Measurements from ENCODE around the gene PYDC2. TPM values are rescaled to one million over a fixed set of nuclear protein-coding genes. Genes with fewer than 3 reads are reported as not detected.

The PYDC2 gene
- total and polyA plus RNA-seq, 10 of the 15 experiments (the other 5 are each of a cell fraction or from before 2014, with no cell fraction given) = not detected

- no peak overlapping the region for H2AFZ ChIP-seq (ENCODE audit: control insufficient read depth, low read depth, low read length)
- 2% methylated on average over 2 of the region's 2 CpGs for WGBS (ENCODE audit: insufficient coverage, insufficient replicate concordance, low lambda C conversion rate, missing lambda C conversion rate)
- RAD21 ChIA-PET (ENCODE audit: unreplicated experiment) = interaction anchor here (1.0 to 1.4 kb wide), 6 partner anchors 32 to 1030 kb away, joined by 3 to 4 read pairs (median 3); no protein-coding TSS in a partner anchor
- H3K27ac ChIP-seq (ENCODE audit: control insufficient read depth, insufficient read depth) = no peak overlapping the region
- H3K4me2 ChIP-seq (ENCODE audit: control insufficient read depth, insufficient read depth) = no peak overlapping the region
- no peaks in the 10 kb centered on the region for H4K20me1 ChIP-seq (ENCODE audit: control insufficient read depth, insufficient read depth)
- no peak overlapping the region for H3K4me3 ChIP-seq
- no peak overlapping the region for H3K9ac ChIP-seq (ENCODE audit: control insufficient read depth, insufficient read depth, low read length)
- CTCF ChIA-PET = interaction anchor here (0.6 to 1.4 kb wide), 12 partner anchors 10 to 1030 kb away, joined by 3 read pairs; no protein-coding TSS in a partner anchor
- no peak for ATAC-seq
- H3K9me3 ChIP-seq (replicated peaks; ENCODE audit: control insufficient read depth, insufficient read depth, low read length) = peaks cover 2% of the 10 kb centered on the region; the same call in 1 of the 3 replicates
- in situ Hi-C loops (cut with MboI) = no loop called here
- BruUV-seq (replicated peaks) = no TSS peak
- H3K27me3 ChIP-seq (replicated peaks in 1 of 2; ENCODE audit: control insufficient read depth in 2 of 2, insufficient read depth in 2 of 2, low read length in 1 of 2) = no peaks in the 10 kb centered on the region; a peak in 1 of 4 replicates
- SMC1A ChIA-PET (ENCODE audit: uncharacterized antibody, unreplicated experiment) = interaction anchor here (1.1 to 2.7 kb wide), 3 partner anchors 166 to 1009 kb away, joined by 4 to 8 read pairs (median 5); no protein-coding TSS in a partner anchor
- no peaks in the 10 kb centered on the region for H3K79me2 ChIP-seq (ENCODE audit: control insufficient read depth, insufficient read depth, low read length)
- TF ChIP-seq MTA3 (IDR thresholded peaks at IDR 0.05; ENCODE audit: borderline replicate concordance, low read length) (no peak), RBBP5 (conservative IDR thresholded peaks at IDR 0.05) (no peak), KLF5 (IDR thresholded peaks at IDR 0.05; ENCODE audit: partially characterized antibody) (no peak), RFX5 (IDR thresholded peaks at IDR 0.05; ENCODE audit: low read depth, low read length) (no peak), SREBF2 (IDR thresholded peaks at IDR 0.05; ENCODE audit: low read length) (no peak)
- no peak for FAIRE-seq
- H3K36me3 ChIP-seq (ENCODE audit: control insufficient read depth in 2 of 2, insufficient read depth in 2 of 2, low read length in 1 of 2) = no peaks in the 10 kb centered on the region
- intact Hi-C loops (cut with micrococcal nuclease; ENCODE audit: unreplicated experiment) = loop anchor here (10.0 kb wide), 1 partner anchor 711 kb away; no protein-coding TSS in a partner anchor
- POLR2A ChIA-PET = no interaction called here
- no peak for DNase-seq (ENCODE audit: low read depth, low spot score)
- no peaks in the 10 kb centered on the region for H3K4me1 ChIP-seq (ENCODE audit: control insufficient read depth, insufficient read depth, low read length)
Measured at GRCh38 chr3:191414286-191414685, 46.7 kb upstream of the PYDC2 start.

- BruUV-seq (replicated peaks) = no TSS peak
- ChIA-PET CTCF (interaction anchor here (0.7 to 1.4 kb wide), 7 partner anchors 11 to 531 kb away, joined by 3 read pairs; no protein-coding TSS in a partner anchor), RAD21 (ENCODE audit: unreplicated experiment) (interaction anchor here (0.6 to 1.4 kb wide), 7 partner anchors 33 to 1030 kb away, joined by 3 to 4 read pairs (median 3); no protein-coding TSS in a partner anchor), SMC1A (ENCODE audit: uncharacterized antibody, unreplicated experiment) (interaction anchor here (1.1 to 2.7 kb wide), 3 partner anchors 167 to 1008 kb away, joined by 4 to 8 read pairs (median 5); no protein-coding TSS in a partner anchor), POLR2A (no interaction called here)
- intact Hi-C loops (cut with micrococcal nuclease; ENCODE audit: unreplicated experiment) (loop anchor here (5.0 to 10.0 kb wide), 3 partner anchors 288 to 710 kb away; no protein-coding TSS in a partner anchor), in situ Hi-C loops (cut with MboI) (loop anchor here (5.0 kb wide), 1 partner anchor 1028 kb away; no protein-coding TSS in a partner anchor)
- FAIRE-seq (no peak), ATAC-seq (no peak), DNase-seq (ENCODE audit: low read depth, low spot score) (no peak)
- Histone ChIP-seq H3K27ac (ENCODE audit: control insufficient read depth, insufficient read depth) (no peak overlapping the region), H3K36me3 (ENCODE audit: control insufficient read depth in 2 of 2, insufficient read depth in 2 of 2, low read length in 1 of 2) (no peaks in the 10 kb centered on the region), H3K9ac (ENCODE audit: control insufficient read depth, insufficient read depth, low read length) (no peak overlapping the region), H2AFZ (ENCODE audit: control insufficient read depth, low read depth, low read length) (no peak overlapping the region), H3K4me2 (ENCODE audit: control insufficient read depth, insufficient read depth) (no peak overlapping the region), H4K20me1 (ENCODE audit: control insufficient read depth, insufficient read depth) (no peaks in the 10 kb centered on the region), H3K9me3 (replicated peaks; ENCODE audit: control insufficient read depth, insufficient read depth, low read length) (no peaks in the 10 kb centered on the region), H3K4me3 (no peak overlapping the region), H3K27me3 (replicated peaks in 1 of 2; ENCODE audit: control insufficient read depth in 2 of 2, insufficient read depth in 2 of 2, low read length in 1 of 2) (no peaks in the 10 kb centered on the region; a peak in 1 of 4 replicates), H3K79me2 (ENCODE audit: control insufficient read depth, insufficient read depth, low read length) (no peaks in the 10 kb centered on the region), H3K4me1 (ENCODE audit: control insufficient read depth, insufficient read depth, low read length) (no peaks in the 10 kb centered on the region)
- WGBS (ENCODE audit: insufficient coverage, insufficient replicate concordance, low lambda C conversion rate, missing lambda C conversion rate) = 67% methylated on average over 1 of the region's 1 CpG
- no peak for TF ChIP-seq ZBTB33 (IDR thresholded peaks at IDR 0.05)
- no peak for TF ChIP-seq YY1 (IDR thresholded peaks at IDR 0.05; ENCODE audit: low read depth, low read length)
- TF ChIP-seq ZBTB11 (CRISPR knock-in tag; IDR thresholded peaks at IDR 0.05) = no peak
- no peak for TF ChIP-seq CREM (IDR thresholded peaks at IDR 0.05; ENCODE audit: low read depth)
Measured at GRCh38 chr3:191414732-191415131, 46.2 kb upstream of the PYDC2 start.

Measured in GM12878 (cell line).